ENCODE results near the gene FGG.

GRCh38 chr4:154566639-154567204 lies 45.7 kb downstream of the FGG start:
- no peak for TF ChIP-seq CTCF (conservative IDR thresholded peaks at IDR 0.05; ENCODE audit: low read length)
- no peak for TF ChIP-seq EZH2phosphoT487 (IDR thresholded peaks at IDR 0.05; ENCODE audit: borderline replicate concordance, low read depth, low read length)

Data from OCI-LY7 (cell line).